HT-29 (cell line): ENCODE data around the gene PLD1. TPM values are rescaled to one million over a fixed set of nuclear protein-coding genes. Genes with fewer than 3 reads are reported as not detected.
A peak's percentile ranks its signal among the peaks of the same experiment; 100 is the strongest.

Experiments
- DNase-seq: peaks from one replicate; pipeline ENCODE4 v3.0.0-alpha.2; 2015; ENCODE audit warnings: low spot score
- total RNA-seq: library from RNA; depleted of rRNA; stranded (reverse); fragments of >200 nt; shearing (Covaris generic); gene quantifications from 2 replicates; pipeline ENCODE4 v1.2.3, GENCODE V29; 2014

PLD1 gene
- total RNA-seq, 1 experiment from 2014 or later = 17.3 TPM

- DNase-seq = no peak
Measured at GRCh38 chr3:171622126-171622525, 188.2 kb downstream of the PLD1 start.

GRCh38 chr3:171620825-171621434 lies 189.4 kb downstream of the PLD1 start:
- DNase-seq = no peak

- DNase-seq = no peak
Measured at GRCh38 chr3:171616798-171617197, 193.5 kb downstream of the PLD1 start.

GRCh38 chr3:171615686-171616085 lies 194.6 kb downstream of the PLD1 start:
- no peak for DNase-seq

- DNase-seq = no peak
Measured at GRCh38 chr3:171615281-171615680, 195.0 kb downstream of the PLD1 start.

GRCh38 chr3:171614318-171614921 lies 195.9 kb downstream of the PLD1 start:
- no peak for DNase-seq

- no peak for DNase-seq
Measured at GRCh38 chr3:171607452-171607851, 202.8 kb downstream of the PLD1 start.

GRCh38 chr3:171606151-171606751 lies 204.0 kb downstream of the PLD1 start:
- no peak for DNase-seq

- DNase-seq = no peak
Measured at GRCh38 chr3:171604370-171604769, 205.9 kb downstream of the PLD1 start.

- no peak for DNase-seq
Measured at GRCh38 chr3:171602072-171602471, 208.2 kb downstream of the PLD1 start.

GRCh38 chr3:171600030-171600429 lies 210.3 kb downstream of the PLD1 start:
- no peak for DNase-seq

GRCh38 chr3:171598990-171599389 lies 211.3 kb downstream of the PLD1 start:
- no peak for DNase-seq

GRCh38 chr3:171592786-171593185 lies 217.5 kb downstream of the PLD1 start:
- DNase-seq = no peak

GRCh38 chr3:171591070-171591469 lies 219.2 kb downstream of the PLD1 start:
- no peak for DNase-seq

GRCh38 chr3:171586274-171586673 lies 224.0 kb downstream of the PLD1 start:
- no peak for DNase-seq

GRCh38 chr3:171585039-171585438 lies 225.2 kb downstream of the PLD1 start:
- peak; percentile 47 for DNase-seq

GRCh38 chr3:171584100-171584499 lies 226.2 kb downstream of the PLD1 start:
- no peak for DNase-seq

GRCh38 chr3:171574556-171575240 lies 235.6 kb downstream of the PLD1 start:
- DNase-seq = no peak

GRCh38 chr3:171569571-171570132 lies 240.6 kb downstream of the PLD1 start:
- DNase-seq = no peak

GRCh38 chr3:171568766-171569165 lies 241.5 kb downstream of the PLD1 start:
- DNase-seq = no peak

- DNase-seq = peak; percentile 79
Measured at GRCh38 chr3:171566803-171567422, 243.4 kb downstream of the PLD1 start.
